H1 (cell line): Measurements from ENCODE around the gene EPHA6. TPM values are rescaled to one million over a fixed set of nuclear protein-coding genes. Genes with fewer than 3 reads are reported as not detected.

Source experiments
- FOSL1 ChIP-seq: IDR thresholded peaks from 2 replicates; pipeline ENCODE4 v1.6.1; 2011; ENCODE audit warnings: mild to moderate bottlenecking, low read depth, low read length, moderate library complexity; ENCODE audit not compliant: insufficient read depth
- TAF1 ChIP-seq: IDR thresholded peaks from 2 replicates; pipeline ENCODE4 v1.6.1; 2011; ENCODE audit warnings: mild to moderate bottlenecking, low read depth, low read length
- TCF12 ChIP-seq: IDR thresholded peaks from 2 replicates; pipeline ENCODE4 v1.6.1; 2011; ENCODE audit warnings: low read depth, mild to moderate bottlenecking, low read length
- YY1 ChIP-seq: IDR thresholded peaks from 2 replicates; pipeline ENCODE4 v1.6.1; 2011; ENCODE audit warnings: low read depth, mild to moderate bottlenecking, low read length
- polyA plus RNA-seq, 7 experiments: library from polyadenylated mRNA; depleted of rRNA in 3 of 7; stranded (reverse) in 5 of 7; unstranded in 2 of 7; fragments of >200 nt in 5 of 7; fragments of 200-250 nt in 2 of 7; gene quantifications; 1 replicate in 5 of 7; 2 replicates in 1 of 7; 4 replicates in 1 of 7; pipeline versions ENCODE4 v1.2.1 to v1.2.3, GENCODE V29; 2011 to 2013; ENCODE audit warnings: missing spikeins in 2 of 7, mixed read lengths in 2 of 7
- total RNA-seq: library from RNA; stranded (reverse); fragmentation: NEBNext Ultra II Directional; extraction: Animal tissue kit (Norgen Biotek cat#: 25700); gene quantifications from 2 replicates; pipeline ENCODE4 v1.2.1, GENCODE V29; 2021
- TF ChIP-seq, protein P1 (sequence below): fragments of 300-600 bp; sonication (generic); IDR thresholded peaks from 2 replicates; pipeline ENCODE4 v1.7.1; 2012; ENCODE audit warnings: low read length, moderate library complexity, mild to moderate bottlenecking, inconsistent platforms; ENCODE audit not compliant: insufficient replicate concordance
- TF ChIP-seq, protein P2 (sequence below): IDR thresholded peaks from 2 replicates; pipeline ENCODE4 v1.6.1; 2012; ENCODE audit warnings: inconsistent platforms

The EPHA6 gene
- total and polyA plus RNA-seq, 2 of the 8 experiments (the other 6 are each of a cell fraction or from before 2014, with no cell fraction given): 0.83 to 3.2 TPM

GRCh38 chr3:97692831-97693230, 878.4 kb downstream of the EPHA6 start (continued):
- TF ChIP-seq, protein P1, sequence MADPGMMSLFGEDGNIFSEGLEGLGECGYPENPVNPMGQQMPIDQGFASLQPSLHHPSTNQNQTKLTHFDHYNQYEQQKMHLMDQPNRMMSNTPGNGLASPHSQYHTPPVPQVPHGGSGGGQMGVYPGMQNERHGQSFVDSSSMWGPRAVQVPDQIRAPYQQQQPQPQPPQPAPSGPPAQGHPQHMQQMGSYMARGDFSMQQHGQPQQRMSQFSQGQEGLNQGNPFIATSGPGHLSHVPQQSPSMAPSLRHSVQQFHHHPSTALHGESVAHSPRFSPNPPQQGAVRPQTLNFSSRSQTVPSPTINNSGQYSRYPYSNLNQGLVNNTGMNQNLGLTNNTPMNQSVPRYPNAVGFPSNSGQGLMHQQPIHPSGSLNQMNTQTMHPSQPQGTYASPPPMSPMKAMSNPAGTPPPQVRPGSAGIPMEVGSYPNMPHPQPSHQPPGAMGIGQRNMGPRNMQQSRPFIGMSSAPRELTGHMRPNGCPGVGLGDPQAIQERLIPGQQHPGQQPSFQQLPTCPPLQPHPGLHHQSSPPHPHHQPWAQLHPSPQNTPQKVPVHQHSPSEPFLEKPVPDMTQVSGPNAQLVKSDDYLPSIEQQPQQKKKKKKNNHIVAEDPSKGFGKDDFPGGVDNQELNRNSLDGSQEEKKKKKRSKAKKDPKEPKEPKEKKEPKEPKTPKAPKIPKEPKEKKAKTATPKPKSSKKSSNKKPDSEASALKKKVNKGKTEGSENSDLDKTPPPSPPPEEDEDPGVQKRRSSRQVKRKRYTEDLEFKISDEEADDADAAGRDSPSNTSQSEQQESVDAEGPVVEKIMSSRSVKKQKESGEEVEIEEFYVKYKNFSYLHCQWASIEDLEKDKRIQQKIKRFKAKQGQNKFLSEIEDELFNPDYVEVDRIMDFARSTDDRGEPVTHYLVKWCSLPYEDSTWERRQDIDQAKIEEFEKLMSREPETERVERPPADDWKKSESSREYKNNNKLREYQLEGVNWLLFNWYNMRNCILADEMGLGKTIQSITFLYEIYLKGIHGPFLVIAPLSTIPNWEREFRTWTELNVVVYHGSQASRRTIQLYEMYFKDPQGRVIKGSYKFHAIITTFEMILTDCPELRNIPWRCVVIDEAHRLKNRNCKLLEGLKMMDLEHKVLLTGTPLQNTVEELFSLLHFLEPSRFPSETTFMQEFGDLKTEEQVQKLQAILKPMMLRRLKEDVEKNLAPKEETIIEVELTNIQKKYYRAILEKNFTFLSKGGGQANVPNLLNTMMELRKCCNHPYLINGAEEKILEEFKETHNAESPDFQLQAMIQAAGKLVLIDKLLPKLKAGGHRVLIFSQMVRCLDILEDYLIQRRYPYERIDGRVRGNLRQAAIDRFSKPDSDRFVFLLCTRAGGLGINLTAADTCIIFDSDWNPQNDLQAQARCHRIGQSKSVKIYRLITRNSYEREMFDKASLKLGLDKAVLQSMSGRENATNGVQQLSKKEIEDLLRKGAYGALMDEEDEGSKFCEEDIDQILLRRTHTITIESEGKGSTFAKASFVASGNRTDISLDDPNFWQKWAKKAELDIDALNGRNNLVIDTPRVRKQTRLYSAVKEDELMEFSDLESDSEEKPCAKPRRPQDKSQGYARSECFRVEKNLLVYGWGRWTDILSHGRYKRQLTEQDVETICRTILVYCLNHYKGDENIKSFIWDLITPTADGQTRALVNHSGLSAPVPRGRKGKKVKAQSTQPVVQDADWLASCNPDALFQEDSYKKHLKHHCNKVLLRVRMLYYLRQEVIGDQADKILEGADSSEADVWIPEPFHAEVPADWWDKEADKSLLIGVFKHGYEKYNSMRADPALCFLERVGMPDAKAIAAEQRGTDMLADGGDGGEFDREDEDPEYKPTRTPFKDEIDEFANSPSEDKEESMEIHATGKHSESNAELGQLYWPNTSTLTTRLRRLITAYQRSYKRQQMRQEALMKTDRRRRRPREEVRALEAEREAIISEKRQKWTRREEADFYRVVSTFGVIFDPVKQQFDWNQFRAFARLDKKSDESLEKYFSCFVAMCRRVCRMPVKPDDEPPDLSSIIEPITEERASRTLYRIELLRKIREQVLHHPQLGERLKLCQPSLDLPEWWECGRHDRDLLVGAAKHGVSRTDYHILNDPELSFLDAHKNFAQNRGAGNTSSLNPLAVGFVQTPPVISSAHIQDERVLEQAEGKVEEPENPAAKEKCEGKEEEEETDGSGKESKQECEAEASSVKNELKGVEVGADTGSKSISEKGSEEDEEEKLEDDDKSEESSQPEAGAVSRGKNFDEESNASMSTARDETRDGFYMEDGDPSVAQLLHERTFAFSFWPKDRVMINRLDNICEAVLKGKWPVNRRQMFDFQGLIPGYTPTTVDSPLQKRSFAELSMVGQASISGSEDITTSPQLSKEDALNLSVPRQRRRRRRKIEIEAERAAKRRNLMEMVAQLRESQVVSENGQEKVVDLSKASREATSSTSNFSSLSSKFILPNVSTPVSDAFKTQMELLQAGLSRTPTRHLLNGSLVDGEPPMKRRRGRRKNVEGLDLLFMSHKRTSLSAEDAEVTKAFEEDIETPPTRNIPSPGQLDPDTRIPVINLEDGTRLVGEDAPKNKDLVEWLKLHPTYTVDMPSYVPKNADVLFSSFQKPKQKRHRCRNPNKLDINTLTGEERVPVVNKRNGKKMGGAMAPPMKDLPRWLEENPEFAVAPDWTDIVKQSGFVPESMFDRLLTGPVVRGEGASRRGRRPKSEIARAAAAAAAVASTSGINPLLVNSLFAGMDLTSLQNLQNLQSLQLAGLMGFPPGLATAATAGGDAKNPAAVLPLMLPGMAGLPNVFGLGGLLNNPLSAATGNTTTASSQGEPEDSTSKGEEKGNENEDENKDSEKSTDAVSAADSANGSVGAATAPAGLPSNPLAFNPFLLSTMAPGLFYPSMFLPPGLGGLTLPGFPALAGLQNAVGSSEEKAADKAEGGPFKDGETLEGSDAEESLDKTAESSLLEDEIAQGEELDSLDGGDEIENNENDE: no peak
- TF ChIP-seq YY1 (no peak), TCF12 (no peak), TAF1 (no peak), FOSL1 (no peak)
- TF ChIP-seq, protein P2, sequence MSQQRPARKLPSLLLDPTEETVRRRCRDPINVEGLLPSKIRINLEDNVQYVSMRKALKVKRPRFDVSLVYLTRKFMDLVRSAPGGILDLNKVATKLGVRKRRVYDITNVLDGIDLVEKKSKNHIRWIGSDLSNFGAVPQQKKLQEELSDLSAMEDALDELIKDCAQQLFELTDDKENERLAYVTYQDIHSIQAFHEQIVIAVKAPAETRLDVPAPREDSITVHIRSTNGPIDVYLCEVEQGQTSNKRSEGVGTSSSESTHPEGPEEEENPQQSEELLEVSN: no peak
